ENCODE measurements around the gene SACS.
"Not testable (repeated sequence)": the region's sequence is repeated elsewhere in the genome, so short reads cannot be mapped to it uniquely, and the experiment has no call there.

Gene SACS

DNA sequence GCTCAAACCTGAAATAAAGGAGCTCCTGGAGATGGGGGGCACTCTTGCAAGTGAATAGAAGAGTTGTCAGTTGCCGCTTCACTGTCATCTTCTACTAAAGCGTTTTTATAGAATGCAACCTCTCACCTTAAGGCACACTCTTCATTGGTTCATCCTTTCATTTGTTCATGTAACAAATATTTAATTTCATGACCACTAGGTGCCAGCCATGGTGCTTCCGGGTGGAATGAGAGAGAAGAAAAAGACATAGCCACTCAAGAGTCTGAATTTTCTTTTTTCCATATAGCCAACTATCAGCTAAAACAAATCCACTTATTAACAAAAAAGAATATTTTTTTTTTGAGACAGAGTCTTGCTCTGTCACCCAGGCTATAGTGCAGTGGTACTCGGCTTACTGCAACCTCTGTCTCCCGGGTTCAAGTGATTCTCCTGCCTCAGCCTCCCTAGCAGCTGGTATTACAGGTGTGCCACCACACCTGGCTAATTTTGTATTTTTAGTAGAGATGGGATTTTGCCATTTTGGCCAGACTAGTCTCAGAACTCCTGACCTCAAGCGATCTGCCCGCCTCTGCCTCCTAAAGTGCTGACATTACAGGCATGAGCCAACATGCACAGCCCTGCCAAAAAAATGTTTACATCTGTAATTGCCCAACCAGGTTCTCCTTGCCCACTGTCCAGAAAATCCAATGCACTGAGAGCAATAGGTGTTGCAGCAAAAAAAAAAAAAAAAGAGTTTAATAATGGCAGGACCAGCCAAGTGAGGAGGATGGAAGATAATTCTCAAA is 22.1 kb upstream of the SACS start:
- DNase-seq, result no peak

DNA sequence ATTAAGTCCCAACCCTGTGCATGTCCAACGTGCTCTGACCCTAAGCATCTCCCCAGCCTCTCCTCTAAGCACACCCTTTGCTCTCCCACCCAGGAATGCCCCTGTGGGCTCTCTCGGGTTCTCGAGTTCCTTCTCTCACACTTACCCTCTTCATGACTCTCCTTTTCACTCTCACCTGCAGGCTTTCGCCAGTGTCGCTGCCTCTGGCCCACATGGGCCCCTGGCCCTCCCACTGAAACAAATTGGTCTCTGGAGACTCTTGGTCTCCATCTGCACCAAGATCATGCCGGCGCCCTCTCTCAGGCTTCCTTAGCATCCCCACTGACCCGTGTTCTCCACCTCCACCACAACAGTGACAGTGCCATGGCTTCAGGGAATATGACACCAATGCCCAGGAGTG is 19.6 kb upstream of the SACS start:
- DNase-seq, result no peak

DNA sequence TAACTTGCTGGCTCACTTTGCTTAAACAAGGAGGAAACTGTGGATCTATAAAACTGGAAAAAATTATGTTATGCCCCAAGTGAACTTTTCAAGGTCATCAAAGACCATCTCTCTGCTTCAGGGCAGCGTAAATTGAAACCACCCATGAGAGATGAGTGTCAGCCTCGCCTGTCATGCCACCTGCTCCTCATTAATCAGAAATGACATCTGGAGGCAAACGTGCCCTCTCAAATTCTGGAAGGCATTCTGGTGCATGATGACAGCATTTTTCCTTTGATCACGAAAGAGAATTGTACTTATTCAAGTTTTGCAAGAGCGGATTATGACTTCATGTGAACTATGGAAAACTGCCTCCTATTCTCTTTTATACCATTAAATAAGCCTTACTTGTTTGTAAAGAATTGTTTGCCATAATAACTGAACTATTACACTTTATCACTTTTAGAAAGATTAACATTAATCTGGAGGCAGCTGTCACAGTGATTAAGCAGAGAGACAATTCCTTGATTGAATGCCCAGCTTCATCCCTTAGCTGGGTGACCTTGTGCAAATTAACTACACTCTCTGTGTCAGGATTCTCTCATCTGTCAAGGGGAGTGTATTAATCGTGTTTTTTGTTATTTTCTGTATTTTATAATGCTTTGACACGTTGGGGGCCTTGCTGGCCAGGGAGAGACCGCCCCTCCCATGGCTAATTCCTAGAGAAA is 17.0 kb upstream of the SACS start:
- DNase-seq, result no peak

DNA sequence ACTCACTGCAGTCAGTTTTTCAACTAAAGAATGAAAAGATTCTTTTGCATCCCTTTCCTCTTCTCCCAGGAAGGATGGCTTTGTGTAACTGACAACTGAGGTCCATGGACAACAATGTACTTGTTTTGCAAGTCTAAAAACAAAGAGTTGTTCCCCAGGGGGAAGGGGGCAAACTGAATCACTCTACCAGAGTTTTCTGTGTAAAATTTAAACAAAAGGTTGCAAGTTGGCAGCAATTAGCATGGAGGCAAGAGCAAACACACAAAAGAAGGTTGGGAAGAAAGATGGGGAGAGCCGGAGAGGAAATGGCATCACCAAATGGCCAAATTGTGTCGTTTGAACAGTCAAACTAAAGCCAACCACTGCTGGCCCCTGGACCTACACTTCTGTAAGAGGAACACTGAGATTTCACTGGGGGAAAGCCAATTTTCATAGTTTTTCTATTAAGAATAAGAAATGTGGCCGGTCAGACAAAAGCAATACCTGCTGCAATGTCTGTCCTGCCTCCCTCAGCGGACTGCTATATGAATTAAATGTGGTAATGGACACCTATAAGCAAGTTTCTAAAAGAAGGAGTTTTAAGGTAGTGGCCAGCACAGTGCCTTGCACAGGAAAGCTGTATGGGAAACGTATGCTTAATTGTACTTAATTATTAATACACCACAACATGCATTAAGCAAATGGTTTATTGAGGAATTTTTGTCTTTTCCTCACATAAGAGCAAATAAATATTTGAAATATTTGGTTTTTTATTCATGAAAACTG is 16.1 kb upstream of the SACS start:
- no peak for DNase-seq

DNA sequence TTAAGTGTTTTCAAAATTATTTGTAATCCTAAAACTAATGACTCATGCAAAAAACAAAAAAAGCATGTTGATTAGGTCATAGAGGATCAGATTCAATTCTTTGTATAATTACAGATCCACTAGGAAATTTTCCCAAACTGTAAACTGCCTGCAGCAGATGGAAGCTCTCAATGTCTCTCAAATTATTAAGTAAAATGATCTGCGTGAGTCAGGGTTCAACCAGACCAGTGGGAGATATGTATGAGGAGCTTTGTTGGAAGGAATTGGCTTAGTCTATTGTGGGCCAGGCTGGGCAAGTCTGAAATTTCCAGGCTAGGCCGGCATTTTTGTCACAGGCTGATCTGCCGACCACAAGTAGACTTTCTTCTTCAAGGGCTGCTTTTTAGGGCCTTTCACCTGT is 14.4 kb upstream of the SACS start:
- no peak for DNase-seq

DNA sequence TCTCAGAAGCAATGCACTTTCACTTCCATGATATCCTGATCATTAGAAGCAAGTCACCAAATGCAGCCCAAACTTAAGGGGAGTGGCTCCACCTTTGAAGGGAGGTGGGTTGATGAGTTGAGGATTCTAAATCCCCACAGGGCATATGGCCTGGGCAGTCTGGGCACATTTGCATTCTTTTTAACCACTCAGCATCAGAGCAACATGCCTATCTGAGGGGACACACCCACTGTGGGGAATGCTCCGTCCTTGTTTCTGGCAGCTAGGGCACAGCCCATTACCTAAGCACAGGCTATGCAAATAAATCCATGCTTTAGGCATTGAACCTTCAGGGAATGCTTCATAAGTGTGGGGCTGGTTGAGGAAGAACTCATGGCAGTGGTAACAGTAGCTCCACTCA is 12.3 kb upstream of the SACS start:
- no peak for DNase-seq

DNA sequence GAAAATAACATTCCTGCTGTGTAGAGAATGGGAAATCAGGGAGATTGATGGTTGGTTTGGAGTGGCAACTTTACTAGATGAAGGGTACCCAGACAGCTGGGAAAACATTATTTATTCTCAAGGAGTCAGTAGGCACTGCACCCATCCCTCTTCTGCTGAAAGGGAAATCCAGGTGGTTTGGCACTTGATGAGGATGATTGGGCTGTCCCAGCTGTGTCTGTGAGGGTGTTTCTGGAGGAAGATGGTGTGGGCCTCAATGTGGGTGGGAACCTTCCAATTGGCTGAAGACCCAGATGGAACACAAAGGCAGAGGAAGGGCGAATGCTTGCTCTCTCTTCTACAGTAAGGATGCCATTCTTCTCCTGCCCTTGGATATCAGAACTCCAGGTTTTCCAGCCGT is 10.4 kb upstream of the SACS start:
- no peak for DNase-seq

DNA sequence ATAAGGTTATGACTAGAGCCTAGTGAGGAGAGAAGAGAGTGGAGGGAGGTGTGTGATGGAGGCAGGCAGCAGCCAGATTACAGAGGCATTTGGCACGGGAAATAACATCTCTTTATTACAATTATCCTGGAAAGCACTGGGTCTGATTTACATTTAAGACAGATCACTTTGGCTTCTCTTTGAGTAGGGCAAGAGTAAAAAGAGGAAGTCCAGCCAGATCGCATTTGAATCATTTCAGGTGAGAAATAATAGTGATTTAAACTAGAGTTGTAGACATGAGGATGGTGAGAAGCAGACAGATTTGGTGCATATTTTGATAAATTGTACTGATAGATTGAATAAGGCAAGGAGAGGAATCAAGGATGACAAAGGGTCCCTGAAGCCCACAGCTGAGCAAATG is 9.6 kb upstream of the SACS start:
- no peak for DNase-seq

DNA sequence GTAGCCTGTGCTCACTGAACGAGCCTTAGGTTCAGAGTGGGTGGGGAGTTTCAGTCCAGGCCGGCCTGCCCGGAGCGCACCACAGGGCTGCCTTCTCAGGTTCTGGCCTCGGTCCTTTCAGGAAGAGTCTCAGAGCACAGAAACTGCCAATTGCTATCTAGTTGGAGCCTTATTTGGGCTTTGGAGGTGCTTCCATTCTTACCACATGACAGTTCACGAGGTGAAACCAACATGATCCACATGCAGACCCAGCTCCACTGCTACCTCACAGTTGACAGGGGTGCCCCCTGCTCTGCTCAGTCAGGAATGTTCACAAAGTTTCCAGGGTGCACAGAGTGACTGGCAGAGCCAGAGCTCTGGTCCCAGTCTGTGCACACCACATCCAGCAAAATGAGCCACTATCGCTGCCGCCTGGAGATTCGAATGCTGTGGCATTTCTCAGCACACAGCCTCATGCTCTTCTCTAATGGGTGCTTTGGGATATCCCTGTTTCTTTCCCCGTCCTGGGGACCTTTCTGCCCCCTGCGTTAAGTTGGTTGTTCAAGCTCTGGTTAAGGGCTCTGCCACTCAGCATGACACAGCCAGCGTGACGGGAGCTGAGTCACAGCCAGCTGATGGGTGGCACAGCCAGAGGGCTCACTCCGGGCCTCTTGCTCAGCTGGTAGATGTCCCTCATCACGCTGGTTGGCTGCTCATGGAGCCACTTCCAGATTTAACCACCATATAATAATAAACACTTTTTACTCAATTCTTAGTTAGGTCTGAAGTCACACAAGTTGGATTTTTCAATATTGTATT is 7.5 kb upstream of the SACS start:
- DNase-seq, result no peak

DNA sequence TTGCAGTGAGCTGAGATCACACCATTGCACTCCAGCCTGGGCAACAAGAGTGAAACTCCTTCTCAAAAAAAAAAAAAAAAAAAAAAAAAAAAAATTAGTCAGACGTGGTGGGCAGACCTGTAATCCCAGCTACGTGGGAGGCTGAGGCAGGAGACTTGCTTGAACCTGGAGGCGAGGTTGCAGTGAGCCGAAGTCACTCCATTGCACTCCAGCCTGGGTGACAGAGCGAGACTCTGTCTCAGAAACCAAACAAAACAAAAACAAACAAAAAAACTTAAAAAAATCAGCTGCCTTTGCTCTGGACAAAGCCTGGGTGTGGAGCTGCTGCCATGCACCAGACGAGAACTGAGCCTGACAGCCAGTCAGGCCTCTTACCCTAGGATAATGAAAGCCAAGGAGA is 6.8 kb upstream of the SACS start:
- not testable (repeated sequence) for DNase-seq

DNA sequence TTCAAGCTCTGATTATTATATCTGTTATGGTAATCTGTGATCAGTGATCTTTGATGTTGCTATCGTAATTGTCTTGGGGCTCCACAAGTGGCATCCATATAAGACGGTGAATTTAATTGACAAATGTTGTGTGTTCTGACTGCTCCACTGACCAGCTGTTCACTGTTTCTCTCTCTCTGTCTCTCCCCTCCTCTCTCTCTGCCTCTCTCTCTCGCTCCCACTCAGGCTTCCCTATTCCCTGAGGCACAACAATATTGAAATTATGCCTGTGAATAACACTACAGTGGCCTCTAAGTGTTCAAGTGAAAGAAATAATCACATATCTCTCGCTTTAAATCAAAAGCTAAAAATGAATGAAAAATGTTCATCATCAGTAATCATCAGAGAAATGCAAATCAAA is 4.4 kb upstream of the SACS start:
- DNase-seq, result no peak

DNA sequence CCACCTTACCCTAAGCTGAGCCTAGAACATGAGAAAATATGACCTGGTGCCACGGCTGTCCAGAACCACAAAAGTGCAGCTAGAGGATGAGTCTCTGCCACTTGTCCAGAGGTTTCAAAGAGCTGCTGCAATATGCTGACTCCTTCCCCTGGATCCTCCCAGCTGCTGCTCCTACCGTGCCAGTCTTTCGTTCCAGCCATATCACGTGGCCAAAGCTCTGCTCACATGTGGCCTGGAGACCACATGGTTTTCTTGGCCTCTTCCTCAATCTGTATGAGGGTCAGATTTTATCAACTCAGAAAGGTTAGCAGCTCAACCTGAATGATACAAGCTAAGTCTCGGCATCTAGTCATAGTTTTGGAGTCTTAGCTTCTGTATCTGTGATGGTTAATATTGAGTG is 3.2 kb upstream of the SACS start:
- no peak for DNase-seq

DNA sequence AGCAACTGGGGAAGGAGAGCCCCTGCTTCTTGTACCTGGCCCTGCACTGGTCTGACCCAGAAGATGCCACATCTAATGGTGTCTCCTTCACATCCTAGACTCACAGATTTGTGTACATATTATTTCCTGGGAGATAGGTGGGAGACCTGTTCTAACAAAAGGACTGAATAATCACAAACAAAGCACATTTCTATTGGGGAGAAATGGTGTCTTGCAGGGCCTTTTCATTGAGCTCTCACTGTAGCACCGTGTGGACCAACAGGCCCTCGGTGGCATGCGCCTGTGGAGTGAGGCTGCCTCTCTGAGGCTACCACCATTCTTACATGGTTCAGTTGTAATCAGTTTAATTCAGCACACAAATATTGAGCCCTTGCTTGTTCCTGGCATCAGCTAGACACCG is 989 bp upstream of the SACS start:
- no peak for DNase-seq

DNA sequence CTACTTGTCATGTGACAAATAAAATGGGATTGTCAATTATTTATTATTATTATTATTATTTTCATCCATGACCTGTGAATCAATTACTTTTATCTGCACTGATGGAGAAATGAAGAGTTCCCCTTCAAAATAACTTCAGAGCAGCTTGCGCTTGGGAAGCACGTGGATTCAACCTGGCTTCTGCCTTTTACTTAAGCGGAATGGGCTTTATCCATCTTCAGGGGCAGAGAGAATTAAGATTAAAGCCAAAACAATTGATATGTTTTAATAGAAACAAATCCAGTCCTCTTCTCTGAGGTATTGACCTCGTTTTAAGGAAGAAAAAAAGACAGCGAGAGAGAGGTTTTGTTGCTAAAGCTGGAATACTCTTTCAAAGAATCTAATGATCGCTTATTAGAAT is 876 bp downstream of the SACS start:
- DNase-seq, result no peak

DNA sequence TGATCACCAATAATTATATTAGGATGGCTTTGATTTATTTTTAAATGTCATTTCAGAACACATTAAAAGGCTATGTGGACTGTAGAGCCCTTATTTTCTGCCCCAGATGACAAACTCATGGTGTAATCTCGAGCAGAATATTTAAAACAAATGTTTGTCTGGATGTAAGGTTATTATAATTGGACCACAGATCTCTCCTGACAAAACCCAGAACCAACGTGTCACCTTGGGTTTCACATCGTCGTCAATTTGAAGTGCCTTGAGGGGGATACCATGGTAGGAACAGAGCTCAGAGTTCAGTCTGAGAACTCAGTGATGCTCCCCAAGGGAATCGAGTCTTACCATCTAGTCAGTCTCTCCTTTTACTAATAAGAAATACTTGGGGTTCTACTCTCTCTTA is 2.8 kb downstream of the SACS start:
- DNase-seq, result no peak

DNA sequence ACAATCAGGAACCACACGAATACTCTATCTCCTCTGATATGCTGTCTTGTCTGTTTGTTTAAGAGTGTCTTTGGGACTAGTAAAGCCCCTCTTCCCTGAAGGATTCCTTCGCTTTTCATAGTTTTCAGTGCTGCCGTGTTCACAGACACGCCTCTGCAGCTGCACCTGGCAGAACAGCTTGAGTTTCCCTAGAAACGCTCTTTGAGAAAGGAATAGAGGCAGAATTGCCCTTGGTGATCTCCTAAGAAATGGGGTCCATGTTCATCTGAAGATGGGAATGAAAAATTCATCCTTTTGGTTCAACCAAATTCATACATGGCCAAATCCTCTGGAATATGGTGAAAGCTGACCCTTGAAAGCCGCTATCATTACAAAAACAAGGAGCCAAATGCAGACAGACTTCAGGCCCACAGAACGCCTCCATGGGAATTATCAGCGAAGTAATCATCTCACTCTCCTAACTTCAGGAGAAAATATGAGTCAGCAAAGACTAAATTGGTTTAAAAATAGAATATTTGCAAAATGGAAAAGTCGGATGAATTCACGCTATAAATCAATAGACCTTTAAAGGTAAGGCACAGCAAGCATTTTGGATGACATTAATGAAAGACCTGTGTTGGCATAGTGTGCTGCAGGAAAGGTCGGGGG is 5.5 kb downstream of the SACS start:
- DNase-seq, result no peak

DNA sequence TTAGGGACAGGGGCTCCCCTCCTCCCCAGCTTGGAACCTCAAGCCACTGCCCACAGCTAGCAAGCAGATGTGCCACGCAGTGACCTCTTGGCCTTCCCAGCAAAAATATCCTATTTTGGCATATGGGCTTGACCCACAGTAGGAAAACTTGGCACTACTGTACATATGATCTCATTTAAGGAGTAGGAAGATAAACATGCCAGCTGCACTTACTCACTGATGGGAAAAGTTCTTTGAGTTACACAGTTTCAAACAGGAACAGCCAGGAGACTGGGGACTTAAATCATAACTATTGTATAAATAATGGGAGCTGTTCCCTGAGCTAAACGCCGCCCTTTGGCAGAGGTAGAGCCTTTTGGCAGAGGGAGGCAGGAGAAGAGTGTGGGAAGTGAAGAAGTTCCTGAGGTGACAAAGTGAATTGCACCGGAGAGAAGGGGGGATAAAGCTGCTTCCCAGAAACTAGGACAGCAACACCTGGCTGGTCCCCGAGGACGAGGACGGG is 6.1 kb downstream of the SACS start:
- no peak for DNase-seq

DNA sequence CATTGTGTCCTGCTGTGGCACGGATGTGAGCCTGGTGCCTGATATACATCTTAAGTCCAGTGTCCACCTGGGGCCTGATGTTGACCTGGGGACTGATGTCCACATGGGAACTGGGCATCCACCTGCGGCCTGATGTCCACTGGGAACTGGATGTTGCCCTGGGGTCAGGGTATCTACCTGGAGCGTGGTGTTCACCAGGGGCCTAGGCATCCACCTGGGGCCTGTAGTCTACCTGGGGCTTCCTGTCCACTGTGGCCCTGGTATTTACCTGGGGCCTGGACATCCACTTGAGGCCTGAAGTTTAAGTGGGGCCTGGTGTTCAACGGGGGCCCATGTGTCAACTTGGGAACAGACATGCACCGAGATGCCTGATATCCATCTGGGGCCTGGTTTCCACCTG is 11.9 kb downstream of the SACS start:
- DNase-seq, result no peak

DNA sequence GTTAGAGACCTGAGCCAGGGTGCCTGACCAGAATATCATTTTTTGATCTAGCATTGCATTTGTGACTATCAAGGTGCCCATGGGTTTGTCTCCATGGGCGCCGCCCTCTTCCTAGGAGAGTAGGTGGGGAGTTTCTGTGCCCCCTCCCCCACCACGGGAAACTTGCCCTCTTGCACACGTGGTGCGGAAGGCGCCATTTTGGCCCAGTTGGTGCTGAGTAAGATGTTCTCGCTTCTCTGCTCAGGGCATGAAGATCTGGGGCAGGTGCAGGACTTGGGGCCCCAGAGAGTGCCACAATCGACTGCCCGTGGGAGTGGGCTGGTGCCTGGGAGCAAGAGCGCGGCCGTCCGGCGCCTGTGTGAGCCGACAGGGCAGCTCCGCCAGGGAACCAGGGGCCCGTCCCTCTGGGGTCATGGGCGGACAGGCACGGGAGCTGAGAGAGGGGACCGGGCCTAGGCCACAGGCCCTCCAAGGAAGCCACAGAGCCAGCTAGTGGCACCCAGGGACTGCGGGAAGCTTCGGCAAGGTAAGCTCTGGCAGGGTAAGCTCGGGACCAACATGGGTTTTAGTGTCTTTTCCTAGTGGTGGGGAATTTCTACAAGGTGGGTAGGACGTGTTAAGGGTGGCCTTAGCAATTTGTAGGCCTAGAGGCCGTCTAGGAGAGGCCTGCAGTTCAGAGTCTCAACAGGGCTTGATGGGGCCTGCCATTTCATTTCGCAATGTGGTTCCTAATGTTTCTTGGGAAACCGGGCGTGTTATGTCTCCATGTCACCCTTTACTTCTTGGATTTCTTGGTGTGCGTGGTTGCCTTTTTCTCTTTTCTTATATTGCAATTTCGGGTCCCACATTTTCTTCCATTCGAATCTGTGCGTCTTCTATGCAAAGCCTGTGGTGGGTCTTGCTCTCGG is 14.5 kb downstream of the SACS start:
- no peak for DNase-seq

DNA sequence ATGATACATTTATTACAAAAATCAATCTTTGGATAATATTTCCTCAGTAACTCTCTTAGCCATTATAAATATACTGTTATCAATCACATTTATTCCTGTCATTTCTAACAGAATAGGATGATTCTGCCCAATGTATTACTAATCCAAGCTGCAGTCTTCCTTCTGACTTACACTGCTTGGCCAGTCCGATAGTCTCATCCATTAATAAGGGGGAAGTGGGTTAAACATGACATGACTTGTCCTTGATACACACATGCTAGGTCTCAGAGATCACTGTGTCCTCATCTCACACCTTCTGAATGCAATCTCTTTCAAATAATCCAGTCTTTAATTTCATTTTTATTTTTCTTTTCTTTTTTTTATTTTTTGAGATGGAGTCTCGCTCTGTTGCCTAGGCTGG is 18.8 kb downstream of the SACS start:
- no peak for DNase-seq

DNA sequence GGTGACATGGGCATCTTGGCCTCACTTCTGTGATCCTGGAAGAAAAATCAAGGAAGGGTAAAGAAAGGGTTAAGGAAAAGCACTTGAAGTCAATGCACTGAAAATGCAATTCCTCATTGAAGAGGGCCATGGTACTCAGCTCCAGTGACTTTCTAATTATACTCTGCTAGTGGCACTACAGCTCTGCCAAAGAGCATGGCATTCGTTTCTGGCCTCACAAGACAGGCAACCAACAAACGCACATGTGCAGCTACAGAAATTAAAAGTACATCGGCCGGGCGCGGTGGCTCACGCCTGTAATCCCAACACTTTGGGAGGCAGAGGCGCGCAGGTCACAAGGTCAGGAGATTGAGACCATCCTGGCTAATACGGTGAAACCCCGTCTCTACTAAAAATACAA is 21.8 kb downstream of the SACS start:
- no peak for DNase-seq
